GM18505 (cell line): Measurements from ENCODE around the gene ATP9B.

Source experiments
- ATAC-seq: cut with Tn5 transposase; IDR thresholded peaks from one replicate; pipeline ENCODE4 v1.9.1; 2021; ENCODE audit not compliant: unreplicated experiment
- POLR2A ChIP-seq: IDR thresholded peaks from 4 replicates; pipeline ENCODE4 v1.6.1; 2011; ENCODE audit warnings: borderline replicate concordance; ENCODE audit not compliant: insufficient read depth, insufficient read length; ENCODE audit errors: extremely low read depth

ATP9B gene

GRCh38 chr18:79396431-79397246 is 327.4 kb downstream of the ATP9B start:
- no peak for TF ChIP-seq POLR2A
- ATAC-seq, result no peak

DNA sequence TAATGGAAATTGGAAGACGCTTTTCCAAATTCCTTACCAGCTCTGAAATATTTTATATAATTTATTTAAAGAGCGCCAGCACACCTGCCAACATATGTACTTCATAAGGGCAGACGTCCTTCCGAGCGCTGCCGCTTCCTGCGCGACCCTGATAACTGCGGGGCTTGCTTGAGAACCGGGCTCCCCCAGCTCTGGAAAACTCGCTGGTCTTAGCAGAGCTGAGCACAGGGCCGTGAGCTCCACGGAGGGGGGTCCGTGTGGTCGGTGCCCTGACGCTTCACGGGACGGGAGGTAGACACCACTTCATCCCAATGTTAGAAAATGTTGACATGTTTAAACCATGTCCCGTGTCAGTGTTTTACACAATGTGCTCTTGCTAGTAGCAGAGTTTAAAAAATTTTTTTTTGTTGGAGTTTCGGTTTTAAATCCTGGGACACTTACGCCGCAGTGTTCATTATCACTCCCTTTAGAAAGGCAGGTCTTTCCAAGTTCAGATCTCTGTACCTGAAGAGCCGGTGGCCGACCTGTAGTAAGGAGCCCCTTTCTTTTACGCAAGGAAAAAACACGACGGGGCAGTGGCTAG is 328.1 kb downstream of the ATP9B start:
- ATAC-seq, result no peak

DNA sequence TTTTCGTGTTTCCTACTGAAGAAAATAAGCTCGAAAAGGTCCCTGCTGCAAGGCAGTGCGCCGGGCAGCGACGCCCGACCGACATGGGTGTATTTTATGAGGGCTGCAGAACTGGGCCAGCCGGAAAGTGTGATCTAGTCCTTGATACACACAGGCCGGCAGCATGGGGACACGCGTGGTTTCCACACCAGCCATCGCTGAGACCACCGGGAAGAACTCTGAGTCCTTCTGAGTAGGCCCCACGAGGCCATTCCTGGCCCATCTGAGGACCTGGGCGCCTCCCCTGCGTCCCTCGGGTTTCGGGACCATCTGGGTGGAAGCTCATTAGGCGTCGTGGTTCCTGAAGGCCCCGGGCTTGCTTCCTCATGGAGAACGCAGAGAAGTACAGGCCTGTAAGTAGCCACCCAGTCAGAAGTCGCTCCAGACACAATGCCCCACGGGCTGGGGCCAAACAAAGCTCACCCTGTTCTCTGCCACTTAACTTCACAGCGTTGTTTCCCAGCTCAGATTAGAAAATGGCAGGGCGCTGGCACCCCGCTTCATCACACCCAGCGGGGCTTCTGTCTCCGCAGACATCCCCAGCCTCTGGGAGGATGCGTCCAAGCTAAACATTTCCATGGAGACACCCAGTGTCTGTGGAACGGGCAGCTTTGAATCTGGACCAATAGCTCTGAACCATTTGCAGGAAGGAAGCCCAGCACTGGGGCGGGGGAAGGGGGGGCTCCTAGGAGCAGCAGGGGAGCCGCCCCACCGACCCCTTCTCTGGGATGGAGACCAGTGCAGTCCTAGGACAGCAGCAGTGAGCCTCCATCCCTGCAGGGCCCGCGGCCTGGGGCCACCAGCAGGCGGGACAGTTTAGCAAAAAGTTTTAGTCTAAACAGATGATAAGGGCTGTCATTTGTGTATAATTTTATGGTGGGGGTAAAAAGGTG is 328.9 kb downstream of the ATP9B start:
- TF ChIP-seq POLR2A, result no peak
- no peak for ATAC-seq

More for the DNA sequence above, 328.1 kb downstream of the ATP9B start:
- no peak for TF ChIP-seq POLR2A

DNA sequence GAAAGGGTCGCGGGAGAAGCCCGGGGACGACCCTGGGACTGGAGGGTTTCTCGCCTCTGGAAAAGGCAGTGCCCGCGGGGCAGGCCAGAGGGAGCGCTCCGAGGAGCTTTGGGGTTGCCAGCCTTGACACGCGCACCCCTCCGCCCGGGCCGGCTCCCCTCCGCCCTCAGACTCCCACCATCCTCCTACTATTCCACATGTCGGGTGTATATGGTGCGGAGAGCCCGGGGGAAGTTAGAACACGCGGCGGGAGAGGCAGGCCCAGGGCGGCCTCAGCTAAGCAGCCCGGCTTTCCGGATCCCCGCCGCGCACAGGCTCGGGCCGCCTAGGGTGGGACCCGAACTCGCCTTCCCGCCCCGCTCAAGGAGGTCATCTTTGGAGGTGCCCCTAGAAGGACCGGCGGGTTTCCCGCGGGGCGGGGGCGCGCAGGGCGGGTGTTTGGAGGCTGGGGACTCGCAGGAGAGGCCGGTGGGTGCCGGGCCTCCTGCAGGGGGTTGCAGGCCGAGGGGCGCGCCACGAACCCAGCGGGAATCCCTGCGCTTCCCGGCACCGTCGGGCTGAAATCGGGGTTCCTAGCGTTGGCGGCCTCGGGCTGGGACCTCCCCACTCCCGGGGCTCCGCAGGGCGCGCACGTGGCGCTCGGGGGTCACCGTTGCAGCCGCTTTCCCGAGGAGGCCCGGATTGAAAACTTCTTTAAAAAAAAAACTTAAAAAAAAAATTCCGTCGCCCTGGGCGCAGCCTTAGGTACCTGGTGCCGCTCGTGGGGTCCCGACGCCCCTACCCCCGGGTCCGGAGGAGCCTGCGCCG is 330.3 kb downstream of the ATP9B start:
- TF ChIP-seq POLR2A, result no peak
- ATAC-seq, result peak; percentile 4

GRCh38 chr18:79400091-79400590 is 330.9 kb downstream of the ATP9B start:
- ATAC-seq, result peak; percentile 24

GRCh38 chr18:79400591-79401381 is 331.6 kb downstream of the ATP9B start:
- TF ChIP-seq POLR2A, result no peak
- peak; percentile 11 for ATAC-seq

More at GRCh38 chr18:79400091-79400590, 330.9 kb downstream of the ATP9B start:
- no peak for TF ChIP-seq POLR2A

- no peak for TF ChIP-seq POLR2A
- ATAC-seq, result no peak
Observed at GRCh38 chr18:79401494-79402208, 332.5 kb downstream of the ATP9B start.

- no peak for TF ChIP-seq POLR2A
- no peak for ATAC-seq
Observed at GRCh38 chr18:79402209-79402576, 333.0 kb downstream of the ATP9B start.

DNA sequence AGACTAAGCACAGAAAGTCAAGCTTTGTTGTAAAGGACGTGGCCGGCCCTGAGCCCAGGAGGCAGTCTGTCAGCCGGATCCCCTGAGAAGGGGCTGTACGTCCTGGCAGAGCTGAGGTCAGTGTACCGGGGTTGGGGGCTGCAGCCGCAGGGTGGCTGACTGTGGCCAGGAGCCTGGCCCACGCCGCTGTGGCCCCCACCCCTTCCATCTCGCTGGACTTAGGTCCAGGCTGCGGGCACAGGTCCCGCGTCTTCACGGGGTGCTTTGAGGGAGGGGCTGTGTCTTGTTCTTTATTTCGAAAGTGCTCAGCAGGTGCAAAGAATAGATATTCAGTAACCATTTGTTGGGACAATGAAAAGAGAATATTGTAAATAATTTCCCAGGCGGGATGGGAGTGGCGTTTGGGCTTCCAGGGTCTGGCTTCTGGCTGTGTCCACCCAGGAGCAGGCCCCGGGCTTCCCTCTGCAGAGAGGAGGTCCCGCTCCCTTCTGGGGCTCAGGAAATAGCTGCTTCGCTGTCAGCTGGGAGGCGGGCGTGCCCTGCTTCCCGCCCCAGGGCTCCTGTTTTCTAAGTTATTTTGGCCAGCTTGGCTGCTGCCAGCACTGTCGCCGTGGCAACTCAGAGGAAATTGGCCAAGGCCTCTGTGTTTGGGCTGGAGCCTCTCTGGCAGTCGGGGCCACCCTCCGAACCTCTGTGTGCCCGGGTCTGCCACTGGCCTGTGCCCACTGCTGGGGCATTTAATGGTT is 334.0 kb downstream of the ATP9B start:
- ATAC-seq, result no peak
- no peak for TF ChIP-seq POLR2A

GRCh38 chr18:79403723-79404566 is 334.8 kb downstream of the ATP9B start:
- no peak for ATAC-seq
- no peak for TF ChIP-seq POLR2A
